CD4-positive, alpha-beta T cell treated with Interleukin-6 for 4 hours (primary cell): Measurements from ENCODE around the gene TEX44.

ENCODE experiments used
- DNase-seq: peaks from one replicate; pipeline ENCODE4 v3.0.0-alpha.2; 2020; ENCODE audit warnings: mixed read lengths

The TEX44 gene

DNA sequence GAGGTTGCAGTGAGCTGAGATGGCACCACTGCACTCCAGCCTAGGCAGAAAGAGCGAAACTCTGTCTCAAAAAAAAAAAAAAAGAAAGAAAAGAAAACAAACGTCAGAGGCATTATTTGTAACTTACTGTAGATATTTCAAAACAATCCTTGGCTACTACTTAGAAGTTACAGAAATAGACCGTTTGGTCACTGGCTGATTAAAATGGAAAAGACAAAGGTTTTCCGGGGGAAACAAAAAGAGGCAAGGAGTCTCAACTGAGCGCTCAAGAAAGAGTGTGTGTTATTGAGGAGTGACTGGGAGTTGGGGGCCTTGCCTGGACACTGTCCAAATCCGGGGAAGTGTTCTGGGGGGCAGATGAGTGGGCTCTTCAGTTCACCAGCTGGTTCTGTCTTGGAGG lies 47.6 kb downstream of the TEX44 start:
- DNase-seq, result no peak

DNA sequence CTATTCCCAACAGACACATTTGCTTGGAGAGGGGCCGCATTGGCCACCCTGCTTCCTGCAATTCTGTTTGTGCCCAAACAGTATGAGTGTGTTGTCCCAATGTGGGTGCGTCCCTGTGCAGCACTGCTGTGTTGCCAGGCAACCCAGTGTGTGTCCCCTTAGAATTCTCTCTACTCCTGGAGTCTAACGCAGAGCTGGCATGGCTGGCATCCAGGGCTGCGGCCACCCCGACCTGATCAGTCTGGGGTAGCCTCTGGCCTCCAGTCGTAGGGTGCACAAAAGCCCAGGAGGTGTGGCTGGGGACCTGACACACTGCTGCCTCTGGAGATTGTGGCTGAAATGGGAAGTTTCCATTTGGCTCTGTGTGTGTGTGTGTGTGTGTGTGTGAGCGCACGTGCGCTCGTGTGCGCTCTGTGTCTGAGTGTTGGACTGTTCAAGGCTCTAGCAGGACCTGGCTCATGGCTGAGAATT lies 48.0 kb downstream of the TEX44 start:
- no peak for DNase-seq

DNA sequence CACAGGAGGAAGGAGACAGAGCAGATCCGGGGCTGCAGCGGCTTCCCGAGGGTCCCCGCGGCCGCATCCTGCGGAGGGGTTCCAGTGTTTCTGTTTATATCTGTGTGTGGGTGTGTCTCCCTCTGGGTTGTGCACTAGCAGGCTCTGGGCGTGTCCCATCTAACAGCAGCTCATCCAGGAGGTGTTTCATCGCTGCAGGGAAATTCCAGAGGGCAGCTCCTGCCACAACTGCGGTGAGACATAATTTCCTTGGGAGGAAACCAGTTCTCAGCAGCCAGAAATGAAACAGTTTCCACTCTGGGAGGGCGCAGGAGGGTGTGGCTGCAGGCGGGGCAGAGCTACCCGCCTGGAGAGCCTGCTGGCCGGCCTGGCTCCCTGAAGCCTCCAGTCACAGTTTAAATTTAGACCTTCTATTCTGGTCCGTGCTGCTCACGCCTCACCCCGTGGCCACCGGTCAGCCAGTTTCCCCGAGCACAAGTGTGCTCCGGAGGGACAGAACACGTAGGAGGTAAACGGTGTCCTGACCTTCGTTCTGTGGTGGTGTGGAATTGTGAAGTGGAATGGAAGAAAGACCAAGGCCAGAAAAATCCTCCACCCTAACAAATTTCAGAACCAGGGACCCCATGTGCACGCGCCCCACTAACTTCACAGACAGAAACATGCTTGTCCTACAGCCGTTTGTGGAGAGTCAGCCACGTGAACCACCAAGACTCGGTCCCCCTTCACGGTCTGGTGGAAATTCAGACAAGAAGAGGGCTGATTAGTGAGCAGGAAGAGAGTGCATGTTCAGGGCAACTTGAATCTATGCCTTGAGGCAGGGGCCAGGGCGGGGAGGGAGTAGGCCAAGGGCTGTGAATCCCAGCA lies 50.2 kb downstream of the TEX44 start:
- peak; percentile 36 for DNase-seq

DNA sequence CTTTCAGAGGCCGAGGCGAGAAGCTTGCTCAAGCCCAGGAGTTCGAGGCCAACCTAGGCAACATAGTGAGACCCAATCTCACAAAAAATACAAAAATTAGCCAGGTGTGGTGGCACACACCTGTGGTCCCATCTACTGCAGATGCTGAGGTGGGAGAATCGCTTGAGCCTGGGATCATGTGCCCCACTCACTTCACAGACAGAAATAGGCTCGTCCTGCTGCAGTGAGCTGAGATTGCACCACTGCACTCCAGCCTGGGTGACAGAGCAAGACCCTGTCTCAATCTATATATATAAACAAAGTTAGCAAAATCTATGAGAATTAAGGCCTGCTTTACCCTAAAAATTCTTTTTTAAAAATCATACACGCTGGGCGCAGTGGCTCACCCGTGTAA lies 50.8 kb downstream of the TEX44 start:
- no peak for DNase-seq
